Upper lobe of left lung (tissue), 4 donors: Measurements from ENCODE around the gene LEP.

Experiments
- CTCF ChIP-seq, 6 experiments: fragments of 450-650 bp in 4 of 6; fragments of 200-600 bp in 2 of 6; sonication (generic) in 2 of 6; IDR thresholded peaks; one replicate each; pipeline ENCODE4 v1.5.1; 2016 to 2019; ENCODE audit warnings: antibody characterized with exemption in 6 of 6
- POLR2A ChIP-seq, 4 donors: fragments of 450-650 bp; IDR thresholded peaks; one replicate each; pipeline ENCODE4 v1.5.1; 2016 to 2017; ENCODE audit warnings: antibody characterized with exemption in 4 of 4, mild to moderate bottlenecking in 2 of 4

DNA sequence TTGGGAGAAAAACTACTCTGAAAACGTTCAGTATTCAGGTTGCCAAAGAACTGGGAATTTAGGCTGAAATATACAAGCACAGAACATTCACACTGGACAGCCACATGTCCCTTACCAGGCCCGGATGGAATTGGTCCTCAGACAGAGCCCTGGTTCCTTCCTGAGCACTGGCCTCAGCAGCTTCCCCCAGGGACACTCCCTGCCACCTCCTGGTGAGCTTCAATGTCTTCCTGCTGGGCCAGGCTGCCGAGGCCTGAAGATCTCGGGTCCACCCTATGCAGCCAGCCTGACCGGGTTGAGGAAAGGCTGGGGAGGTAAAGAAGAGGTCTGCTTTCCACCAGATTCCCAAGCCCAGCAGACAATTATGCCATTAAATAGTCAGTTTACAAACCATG is 24.8 kb downstream of the LEP start:
- TF ChIP-seq CTCF (IDR thresholded peaks at IDR 0.05) = no peak
- no peak for TF ChIP-seq POLR2A (IDR thresholded peaks at IDR 0.05)
